ENCODE measurements around the gene TCAIM. TPM values are rescaled to one million over a fixed set of nuclear protein-coding genes. Genes with fewer than 3 reads are reported as not detected.
A peak's percentile ranks its signal among the peaks of the same experiment; 100 is the strongest.

The TCAIM gene
- total RNA-seq, 2 donors from 2014 or later: 6.3 to 9.4 TPM

DNA sequence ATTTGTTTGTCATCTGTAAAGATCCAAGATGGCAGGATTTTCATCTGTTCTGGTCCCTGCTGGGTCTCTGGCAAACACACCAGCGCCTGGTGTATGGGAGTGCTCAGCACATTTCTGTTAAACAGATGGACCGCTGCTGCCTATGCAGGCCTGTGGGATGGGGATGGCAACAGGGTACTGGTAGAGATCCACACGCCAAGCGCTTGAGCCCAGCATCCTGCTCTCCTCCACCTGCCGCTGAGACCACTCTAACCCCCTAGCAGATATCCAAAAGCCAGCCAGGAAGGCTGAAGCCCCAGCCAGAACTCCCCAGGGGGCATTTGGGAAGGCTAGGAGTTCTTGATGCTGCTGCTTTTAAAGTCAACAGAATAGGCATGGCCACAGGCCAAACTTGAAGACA, 107.2 kb downstream of the TCAIM start:
- DNase-seq (no peak), ATAC-seq (no peak)
- H3K4me3 Mint-ChIP-seq: no peak overlapping the region
- peak overlapping the region; percentile 37 for H3K27ac Mint-ChIP-seq
- peaks cover 21% of the 10 kb centered on the region for H3K36me3 Mint-ChIP-seq (ENCODE audit: low read depth)
- peaks cover 3% of the 10 kb centered on the region for H3K4me1 Mint-ChIP-seq
- H3K27me3 Mint-ChIP-seq: no peaks in the 10 kb centered on the region
- H3K9me3 ChIP-seq (ENCODE audit: control insufficient read depth, low read length, poor library complexity, severe bottlenecking): no peaks in the 10 kb centered on the region

DNA sequence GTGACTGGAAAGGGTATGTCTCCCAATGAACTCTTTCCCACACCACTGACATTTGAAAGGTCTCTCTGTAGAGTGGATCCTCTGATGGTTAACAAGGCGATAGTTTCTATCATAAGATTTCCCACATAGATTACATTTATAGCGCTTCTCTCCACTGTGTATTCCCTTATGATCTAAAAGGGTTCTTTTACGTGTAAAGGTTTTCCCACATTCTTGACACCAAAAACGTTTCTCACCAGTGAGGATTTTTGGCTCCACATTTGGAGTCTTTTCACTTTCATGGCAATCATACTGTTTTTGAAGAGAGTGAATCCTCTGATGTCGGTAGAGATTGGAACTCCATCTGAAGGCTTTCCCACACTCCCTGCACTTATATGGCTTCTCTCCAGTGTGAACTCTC, 108.4 kb downstream of the TCAIM start:
- ATAC-seq (no peak), DNase-seq (no peak)
- Mint-ChIP-seq H3K4me3 (no peak overlapping the region), H3K36me3 (ENCODE audit: low read depth) (peaks cover 21% of the 10 kb centered on the region), H3K4me1 (peaks cover 3% of the 10 kb centered on the region), H3K27me3 (no peaks in the 10 kb centered on the region), H3K27ac (no peak overlapping the region)
- H3K9me3 ChIP-seq (ENCODE audit: control insufficient read depth, low read length, poor library complexity, severe bottlenecking): no peaks in the 10 kb centered on the region

- Mint-ChIP-seq H3K27ac (peak overlapping the region; percentile 19), H3K27me3 (no peaks in the 10 kb centered on the region), H3K36me3 (ENCODE audit: low read depth) (peaks cover 32% of the 10 kb centered on the region), H3K4me1 (peaks cover 4% of the 10 kb centered on the region), H3K4me3 (no peak overlapping the region)
- DNase-seq: no peak
- ATAC-seq: no peak
- no peaks in the 10 kb centered on the region for H3K9me3 ChIP-seq (ENCODE audit: control insufficient read depth, low read length, poor library complexity, severe bottlenecking)
These were observed 112.9 kb downstream of the TCAIM start for GRCh38 chr3:44451441-44451840.

GRCh38 chr3:44454258-44454657, 115.7 kb downstream of the TCAIM start:
- DNase-seq: no peak
- ATAC-seq: no peak
- Mint-ChIP-seq H3K4me3 (no peak overlapping the region), H3K36me3 (ENCODE audit: low read depth) (peaks cover 17% of the 10 kb centered on the region), H3K4me1 (peaks cover 4% of the 10 kb centered on the region), H3K27me3 (no peaks in the 10 kb centered on the region), H3K27ac (no peak overlapping the region)
- H3K9me3 ChIP-seq (ENCODE audit: control insufficient read depth, low read length, poor library complexity, severe bottlenecking): no peaks in the 10 kb centered on the region

- ATAC-seq (no peak), DNase-seq (no peak)
- H3K27ac Mint-ChIP-seq: no peak overlapping the region
- no peak overlapping the region for H3K4me3 Mint-ChIP-seq
- H3K36me3 Mint-ChIP-seq (ENCODE audit: low read depth): peaks cover 14% of the 10 kb centered on the region
- H3K9me3 ChIP-seq (ENCODE audit: control insufficient read depth, low read length, poor library complexity, severe bottlenecking): no peaks in the 10 kb centered on the region
- peaks cover 4% of the 10 kb centered on the region for H3K4me1 Mint-ChIP-seq
- H3K27me3 Mint-ChIP-seq: no peaks in the 10 kb centered on the region
These were observed 116.8 kb downstream of the TCAIM start for GRCh38 chr3:44455318-44455717.

Other genes starting within 250 kb of the TCAIM start
- not detected for gene TOPAZ1, start 96.9 kb upstream of the TCAIM start, total RNA-seq
- 10 to 100 TPM in 1 of 2 donors, 1 to 10 TPM in 1; 9.7 to 10.6 TPM for gene ZNF445, start 138.9 kb downstream of the TCAIM start, total RNA-seq
- gene ZKSCAN7, start 216.4 kb downstream of the TCAIM start, total RNA-seq: 1 to 10 TPM in 1 of 2 donors, under 1 TPM in 1; 0.81 to 1.7 TPM
- under 1 TPM in 1 of 2 donors, not detected in 1; 0.20 TPM for gene ZNF660, start 246.2 kb downstream of the TCAIM start, total RNA-seq

Data from T-helper 17 cell (primary cell).